GM21367 (cell line): ENCODE data around the gene CACNG8.

Source experiments
- ATAC-seq: cut with Tn5 transposase; IDR thresholded peaks from one replicate; pipeline ENCODE4 v1.9.1; 2021; ENCODE audit not compliant: unreplicated experiment

Gene CACNG8

GRCh38 chr19:53992211-53992610 lies 29.5 kb downstream of the CACNG8 start:
- ATAC-seq, result no peak

DNA sequence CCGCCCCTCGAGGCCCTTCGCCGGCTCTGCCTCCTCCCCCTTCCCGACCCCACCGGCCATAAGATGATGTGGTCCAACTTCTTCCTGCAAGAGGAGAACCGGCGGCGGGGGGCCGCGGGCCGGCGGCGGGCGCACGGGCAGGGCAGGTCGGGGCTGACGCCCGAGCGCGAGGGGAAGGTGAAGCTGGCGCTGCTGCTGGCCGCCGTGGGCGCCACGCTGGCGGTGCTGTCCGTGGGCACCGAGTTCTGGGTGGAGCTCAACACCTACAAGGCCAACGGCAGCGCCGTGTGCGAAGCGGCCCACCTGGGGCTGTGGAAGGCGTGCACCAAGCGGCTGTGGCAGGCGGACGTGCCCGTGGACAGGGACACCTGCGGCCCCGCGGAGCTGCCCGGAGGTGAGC lies 30.1 kb downstream of the CACNG8 start:
- ATAC-seq, result no peak

GRCh38 chr19:53993448-53993847 lies 30.7 kb downstream of the CACNG8 start:
- no peak for ATAC-seq

DNA sequence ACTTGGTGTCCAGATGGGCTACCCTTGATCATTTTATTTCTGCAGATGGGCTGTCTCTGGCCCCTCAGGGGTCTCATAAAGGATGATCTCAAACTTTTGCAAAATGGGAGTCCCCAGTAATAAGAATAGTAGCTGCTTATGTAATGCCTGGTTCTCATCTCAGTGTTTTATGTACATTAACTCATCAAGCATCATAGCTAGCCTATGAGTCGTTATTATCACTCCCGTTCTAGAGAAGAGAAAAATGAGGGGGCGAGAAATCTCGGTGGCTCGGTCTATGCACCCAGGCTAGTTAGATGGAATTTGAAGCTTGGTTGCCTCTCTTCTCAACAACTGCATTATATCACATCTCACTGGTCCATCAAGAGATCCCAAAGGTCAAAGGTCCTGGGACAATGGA lies 32.1 kb downstream of the CACNG8 start:
- ATAC-seq, result no peak

DNA sequence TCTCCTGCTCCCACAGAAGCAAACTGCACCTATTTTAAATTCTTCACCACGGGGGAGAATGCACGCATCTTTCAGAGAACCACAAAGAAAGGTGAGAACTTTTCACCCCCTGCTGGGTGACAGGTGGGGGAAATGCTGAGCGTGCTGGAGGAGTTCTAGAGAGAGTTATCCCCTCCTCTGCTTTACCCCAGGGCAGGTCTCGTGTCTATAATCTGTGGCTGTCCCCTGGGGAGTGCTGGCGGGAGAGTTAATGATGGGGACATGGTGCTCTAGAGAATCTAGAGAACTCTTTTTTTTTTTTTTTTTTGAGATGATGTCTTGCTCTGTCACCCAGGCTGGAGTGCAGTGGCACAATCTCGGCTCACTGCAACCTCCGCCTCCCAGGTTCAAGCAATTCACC lies 35.5 kb downstream of the CACNG8 start:
- ATAC-seq, result no peak

DNA sequence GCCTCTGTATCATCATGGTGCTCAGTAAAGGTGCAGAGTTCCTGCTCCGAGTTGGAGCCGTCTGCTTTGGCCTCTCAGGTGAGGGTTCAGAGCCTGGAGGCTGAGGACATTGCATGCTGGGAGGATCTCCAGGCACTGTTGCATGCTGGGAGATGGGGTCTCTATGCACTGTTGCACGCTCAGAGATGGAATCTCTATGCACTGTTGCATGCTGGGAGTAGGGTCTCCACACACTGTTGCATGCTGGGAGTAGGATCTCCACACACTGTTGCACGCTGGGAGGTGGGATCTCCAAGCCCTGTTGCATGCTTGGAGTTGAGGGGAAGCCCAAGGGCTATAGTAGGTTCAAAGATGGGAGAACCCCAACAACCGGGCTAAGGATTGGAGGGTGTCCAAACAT lies 37.0 kb downstream of the CACNG8 start:
- ATAC-seq, result no peak

- ATAC-seq, result no peak
These were observed 38.8 kb downstream of the CACNG8 start for GRCh38 chr19:54001496-54001895.

- ATAC-seq, result no peak
These were observed 40.0 kb downstream of the CACNG8 start for GRCh38 chr19:54002495-54003315.

DNA sequence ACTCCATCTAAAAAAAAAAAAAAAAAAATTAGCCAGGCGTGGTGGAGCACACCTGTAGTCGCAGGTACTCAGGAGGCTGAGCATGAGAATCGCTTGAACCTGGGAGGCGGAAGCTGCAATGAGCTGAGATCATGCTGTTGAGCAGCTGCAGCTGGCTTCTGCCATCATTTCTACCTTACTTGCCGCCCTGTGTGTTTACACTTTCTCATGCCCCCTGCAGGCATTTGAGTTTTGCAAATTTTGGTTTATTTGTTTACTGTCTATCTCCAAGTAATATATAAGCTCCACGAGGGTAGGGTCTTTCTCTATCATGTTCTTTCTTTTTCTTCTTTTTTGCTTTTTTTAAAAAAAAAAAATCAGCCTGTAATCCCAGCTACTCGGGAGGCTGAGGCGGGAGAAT lies 46.7 kb downstream of the CACNG8 start:
- no peak for ATAC-seq

GRCh38 chr19:54010474-54010873 lies 47.7 kb downstream of the CACNG8 start:
- no peak for ATAC-seq

DNA sequence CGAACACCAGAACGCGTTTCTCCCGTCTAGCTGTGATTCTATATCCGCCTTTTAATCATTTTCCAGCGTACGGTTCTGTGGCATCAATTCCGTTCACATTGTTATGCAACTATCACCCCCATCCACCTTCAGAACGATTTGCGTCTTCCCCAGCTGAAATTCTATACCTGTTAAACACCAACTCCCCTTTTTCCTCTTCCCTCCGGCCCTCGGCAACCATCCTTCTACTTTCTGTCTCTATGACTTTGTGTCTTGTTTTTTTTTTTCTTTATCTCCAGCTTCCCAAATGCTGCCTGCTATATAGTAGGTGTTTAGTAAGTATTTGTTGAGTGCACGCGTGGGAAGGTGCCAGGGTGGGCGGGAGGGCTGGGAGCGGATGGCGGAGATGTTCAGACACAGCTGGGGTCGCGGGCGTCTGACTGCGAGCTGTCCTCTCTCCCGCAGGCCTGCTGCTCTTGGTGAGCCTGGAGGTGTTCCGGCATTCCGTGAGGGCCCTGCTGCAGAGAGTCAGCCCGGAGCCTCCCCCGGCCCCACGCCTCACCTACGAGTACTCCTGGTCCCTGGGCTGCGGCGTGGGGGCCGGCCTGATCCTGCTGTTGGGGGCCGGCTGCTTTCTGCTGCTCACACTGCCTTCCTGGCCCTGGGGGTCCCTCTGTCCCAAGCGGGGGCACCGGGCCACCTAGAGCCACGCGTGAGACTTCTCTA lies 48.9 kb downstream of the CACNG8 start:
- ATAC-seq, result no peak

- ATAC-seq, result no peak
These were observed 51.1 kb downstream of the CACNG8 start for GRCh38 chr19:54013866-54014265.

GRCh38 chr19:54014920-54015560 lies 52.3 kb downstream of the CACNG8 start:
- ATAC-seq, result no peak

DNA sequence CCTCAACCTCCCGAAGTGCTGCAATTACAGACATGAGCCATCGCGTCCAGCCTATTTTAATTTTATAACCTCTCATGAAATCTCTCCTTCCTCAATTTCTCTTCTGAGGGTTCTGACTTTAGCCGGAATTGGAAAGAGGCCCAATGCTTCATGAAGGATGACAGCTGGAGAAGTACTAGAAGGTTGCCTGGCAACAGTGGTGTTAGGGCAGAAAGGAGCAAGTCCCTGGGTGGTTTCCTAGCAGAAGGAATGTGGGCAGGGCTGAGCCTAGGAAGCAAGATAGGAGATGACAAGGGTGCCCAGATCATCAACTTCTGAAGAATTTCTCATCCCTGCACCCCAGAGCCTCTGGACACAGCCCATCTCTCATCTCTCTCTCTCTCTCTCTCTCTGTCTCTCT lies 54.5 kb downstream of the CACNG8 start:
- ATAC-seq, result no peak

DNA sequence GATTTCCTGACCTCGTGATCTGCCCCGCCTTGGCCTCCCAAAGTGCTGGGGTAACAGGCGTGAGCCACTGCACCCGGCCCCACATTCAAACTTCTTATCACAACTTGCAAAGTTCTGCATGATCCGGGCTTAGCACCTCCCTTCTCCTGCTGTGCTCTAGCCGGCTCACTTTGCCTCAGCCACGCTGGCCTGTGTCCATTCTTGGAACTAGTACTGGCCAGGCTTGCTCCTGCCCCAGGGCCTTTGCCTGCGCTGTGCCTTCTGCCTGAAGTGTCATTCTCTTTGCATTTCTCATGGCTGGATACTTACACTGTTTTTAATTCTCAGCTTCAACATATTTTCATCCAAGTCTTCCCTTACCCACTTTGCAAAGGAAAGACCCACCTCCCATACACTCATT lies 58.6 kb downstream of the CACNG8 start:
- no peak for ATAC-seq

- ATAC-seq, result no peak
These were observed 59.2 kb downstream of the CACNG8 start for GRCh38 chr19:54021932-54022331.

- ATAC-seq, result no peak
These were observed 60.5 kb downstream of the CACNG8 start for GRCh38 chr19:54023191-54023590.

- no peak for ATAC-seq
These were observed 61.9 kb downstream of the CACNG8 start for GRCh38 chr19:54024660-54025059.

- ATAC-seq, result no peak
These were observed 63.9 kb downstream of the CACNG8 start for GRCh38 chr19:54026656-54027055.

DNA sequence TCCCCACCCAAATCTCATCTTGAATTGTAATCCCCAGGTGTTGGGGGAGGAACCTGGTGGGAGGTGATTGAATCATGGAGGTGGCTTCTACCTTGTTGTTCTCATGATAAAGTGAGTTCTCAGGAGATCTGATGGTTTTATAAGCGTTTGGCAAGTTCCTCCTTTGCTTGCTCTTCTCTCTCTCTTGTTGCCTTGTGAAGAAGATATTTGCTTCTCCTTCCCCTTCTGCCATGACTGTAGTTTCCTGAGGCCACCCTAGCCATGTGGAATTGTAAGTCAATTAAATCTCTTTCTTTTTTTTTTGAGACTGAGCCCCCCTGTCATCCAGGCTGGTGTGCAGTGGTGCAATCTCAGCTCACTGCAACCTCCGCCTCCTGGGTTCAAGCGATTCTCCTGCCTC lies 66.6 kb downstream of the CACNG8 start:
- no peak for ATAC-seq

GRCh38 chr19:54029930-54030490 lies 67.3 kb downstream of the CACNG8 start:
- no peak for ATAC-seq
